Ishikawa (cell line): ENCODE data around the gene ARHGEF10L.

Experiments
- MAX ChIP-seq: IDR thresholded peaks from 2 replicates; pipeline ENCODE4 v1.6.1; 2012
- RAD21 ChIP-seq: IDR thresholded peaks from 2 replicates; pipeline ENCODE4 v1.6.1; 2012; ENCODE audit warnings: low read depth

- no peak for TF ChIP-seq MAX
- no peak for TF ChIP-seq RAD21
Observed at GRCh38 chr1:17620448-17620847, 81.0 kb downstream of the ARHGEF10L start.
